Glutamatergic neuron (in vitro differentiated cells): ENCODE measurements around the gene INKA2. TPM values are rescaled to one million over a fixed set of nuclear protein-coding genes. Genes with fewer than 3 reads are reported as not detected.

Experiments
- DNase-seq: peaks from one replicate; pipeline ENCODE4 v3.0.0; 2022
- H3K27ac Mint-ChIP-seq: one replicate; pipeline ENCODE4 v1.8.0; 2020; ENCODE audit warnings: mild to moderate bottlenecking, mixed read lengths, inconsistent platforms; ENCODE audit not compliant: unreplicated experiment
- H3K27me3 Mint-ChIP-seq: one replicate; pipeline ENCODE4 v1.8.0; 2020; ENCODE audit warnings: mild to moderate bottlenecking, moderate library complexity, mixed read lengths, inconsistent platforms; ENCODE audit not compliant: unreplicated experiment
- H3K36me3 Mint-ChIP-seq: one replicate; pipeline ENCODE4 v1.8.0; 2020; ENCODE audit warnings: mild to moderate bottlenecking, mixed read lengths, inconsistent platforms; ENCODE audit not compliant: unreplicated experiment
- H3K4me1 Mint-ChIP-seq: one replicate; pipeline ENCODE4 v1.8.0; 2020; ENCODE audit warnings: mild to moderate bottlenecking, low read depth, mixed read lengths, inconsistent platforms; ENCODE audit not compliant: unreplicated experiment
- H3K4me3 Mint-ChIP-seq: one replicate; pipeline ENCODE4 v1.8.0; 2020; ENCODE audit warnings: mild to moderate bottlenecking, mixed read lengths, inconsistent platforms; ENCODE audit not compliant: unreplicated experiment
- H3K9me3 Mint-ChIP-seq: one replicate; pipeline ENCODE4 v1.8.0; 2020; ENCODE audit warnings: mild to moderate bottlenecking, moderate library complexity, mixed read lengths, inconsistent platforms; ENCODE audit not compliant: unreplicated experiment
- total RNA-seq: library from RNA; stranded (reverse); fragmentation: NEBNext Ultra II Directional; extraction: Animal tissue kit (Norgen Biotek cat#: 25700); gene quantifications from one replicate; pipeline ENCODE4 v1.2.1, GENCODE V29; 2021; ENCODE audit not compliant: unreplicated experiment
- TF ChIP-seq, protein P1 (sequence below): fragments of 200-600 bp; sonication (generic); IDR thresholded peaks from one replicate; pipeline ENCODE4 v1.5.0; 2021; ENCODE audit not compliant: partially characterized antibody, unreplicated experiment

INKA2 gene
- total RNA-seq, 1 donor from 2014 or later, result 112 TPM

DNA sequence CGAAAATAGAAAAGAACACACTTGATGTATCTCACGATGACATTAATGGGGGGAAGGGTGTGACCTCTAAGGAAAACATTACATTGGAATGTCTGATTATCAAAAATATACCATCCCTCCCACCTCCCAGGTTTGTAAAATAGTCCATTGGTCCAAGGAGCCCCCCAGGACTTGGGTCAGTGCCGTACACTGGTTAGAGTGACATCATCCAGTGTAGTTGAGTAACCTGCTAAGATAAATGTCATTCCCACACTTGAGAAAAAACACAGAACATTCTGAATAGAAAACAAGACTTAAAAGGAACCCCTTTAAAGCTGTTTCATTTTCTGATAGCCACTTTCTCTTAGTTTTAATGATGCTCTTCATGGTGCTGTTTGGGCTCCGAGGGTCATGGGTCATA is 31.7 kb upstream of the INKA2 start:
- no peaks in the 10 kb centered on the region for H3K36me3 Mint-ChIP-seq
- TF ChIP-seq, protein P1, sequence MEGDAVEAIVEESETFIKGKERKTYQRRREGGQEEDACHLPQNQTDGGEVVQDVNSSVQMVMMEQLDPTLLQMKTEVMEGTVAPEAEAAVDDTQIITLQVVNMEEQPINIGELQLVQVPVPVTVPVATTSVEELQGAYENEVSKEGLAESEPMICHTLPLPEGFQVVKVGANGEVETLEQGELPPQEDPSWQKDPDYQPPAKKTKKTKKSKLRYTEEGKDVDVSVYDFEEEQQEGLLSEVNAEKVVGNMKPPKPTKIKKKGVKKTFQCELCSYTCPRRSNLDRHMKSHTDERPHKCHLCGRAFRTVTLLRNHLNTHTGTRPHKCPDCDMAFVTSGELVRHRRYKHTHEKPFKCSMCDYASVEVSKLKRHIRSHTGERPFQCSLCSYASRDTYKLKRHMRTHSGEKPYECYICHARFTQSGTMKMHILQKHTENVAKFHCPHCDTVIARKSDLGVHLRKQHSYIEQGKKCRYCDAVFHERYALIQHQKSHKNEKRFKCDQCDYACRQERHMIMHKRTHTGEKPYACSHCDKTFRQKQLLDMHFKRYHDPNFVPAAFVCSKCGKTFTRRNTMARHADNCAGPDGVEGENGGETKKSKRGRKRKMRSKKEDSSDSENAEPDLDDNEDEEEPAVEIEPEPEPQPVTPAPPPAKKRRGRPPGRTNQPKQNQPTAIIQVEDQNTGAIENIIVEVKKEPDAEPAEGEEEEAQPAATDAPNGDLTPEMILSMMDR, result no peak
- peaks cover 2% of the 10 kb centered on the region for H3K4me1 Mint-ChIP-seq
- no peak overlapping the region for H3K4me3 Mint-ChIP-seq
- no peak for DNase-seq
- H3K9me3 Mint-ChIP-seq, result no peaks in the 10 kb centered on the region
- H3K27ac Mint-ChIP-seq, result no peak overlapping the region
- no peaks in the 10 kb centered on the region for H3K27me3 Mint-ChIP-seq

DNA sequence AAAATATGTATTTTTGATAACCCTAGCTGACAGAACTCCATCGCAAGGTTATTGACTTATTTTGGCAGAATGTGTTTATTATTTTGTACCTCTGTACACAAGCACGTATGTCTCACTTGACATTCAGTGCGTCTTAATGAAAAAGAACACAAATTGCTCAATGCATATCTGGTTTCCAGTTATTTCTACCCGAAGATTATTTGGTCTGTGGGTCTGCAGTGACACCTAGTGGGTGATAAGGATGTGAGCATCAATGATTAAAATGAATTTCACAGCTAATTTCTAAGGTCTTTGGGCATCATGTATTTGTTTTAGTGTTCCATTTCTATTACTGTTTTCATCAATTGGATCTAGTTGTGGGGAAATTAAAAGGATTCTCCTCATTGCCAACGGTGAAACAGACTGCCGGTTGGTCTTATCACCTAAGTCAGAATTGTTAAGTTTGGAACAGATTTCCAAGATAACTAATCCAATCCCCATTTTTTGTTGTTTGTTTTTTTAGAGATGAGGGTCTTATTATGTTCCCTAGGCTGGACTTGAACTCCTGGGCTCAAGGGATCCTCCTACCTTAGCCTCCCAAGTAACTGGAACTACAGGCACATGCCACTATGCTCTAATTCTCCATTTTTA is 30.4 kb upstream of the INKA2 start:
- TF ChIP-seq, protein P1, result peak; percentile 77
- Mint-ChIP-seq H3K9me3 (no peaks in the 10 kb centered on the region), H3K27me3 (no peaks in the 10 kb centered on the region), H3K4me3 (no peak overlapping the region), H3K36me3 (no peaks in the 10 kb centered on the region), H3K4me1 (no peaks in the 10 kb centered on the region), H3K27ac (no peak overlapping the region)
- no peak for DNase-seq

DNA sequence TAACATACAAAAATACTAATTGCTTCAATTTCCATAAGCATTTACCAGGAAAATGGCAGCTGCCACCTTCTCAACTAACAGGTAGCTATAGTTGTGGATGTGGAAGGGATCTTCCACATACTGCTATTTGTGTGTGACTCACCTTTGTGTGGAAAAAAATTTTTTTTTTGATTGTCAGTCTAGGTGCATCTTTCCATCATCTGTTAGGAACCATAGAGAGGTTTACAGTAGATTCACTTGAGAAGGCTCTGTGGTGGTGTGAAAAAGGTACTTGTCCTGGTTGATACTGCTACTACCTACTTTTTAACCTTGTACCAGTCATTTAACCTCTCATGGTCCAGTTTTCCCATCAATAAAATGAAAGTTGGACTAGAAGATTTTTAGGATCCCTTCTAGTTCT is 29.4 kb upstream of the INKA2 start:
- no peak overlapping the region for H3K27ac Mint-ChIP-seq
- no peak for DNase-seq
- H3K36me3 Mint-ChIP-seq, result no peaks in the 10 kb centered on the region
- no peaks in the 10 kb centered on the region for H3K9me3 Mint-ChIP-seq
- TF ChIP-seq, protein P1, result no peak
- no peaks in the 10 kb centered on the region for H3K4me1 Mint-ChIP-seq
- no peak overlapping the region for H3K4me3 Mint-ChIP-seq
- no peaks in the 10 kb centered on the region for H3K27me3 Mint-ChIP-seq

DNA sequence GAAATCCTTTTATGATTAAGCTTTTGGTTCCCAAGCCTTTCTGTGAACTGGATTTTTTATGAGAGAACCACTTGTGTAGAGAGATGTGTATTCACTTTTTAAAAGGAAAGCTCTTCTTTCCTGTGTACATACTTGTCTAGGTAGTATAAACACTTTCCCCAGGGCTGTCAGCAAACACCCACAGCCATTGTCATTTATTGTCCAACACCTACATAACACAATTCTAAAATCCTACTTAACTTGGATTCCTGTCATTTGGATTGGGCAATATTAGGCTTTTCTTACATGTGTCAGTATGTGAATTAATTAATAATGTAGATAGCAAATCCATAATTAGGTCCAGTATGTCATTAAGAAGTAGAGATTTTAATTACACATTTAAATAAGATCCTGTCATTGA is 28.8 kb upstream of the INKA2 start:
- no peak overlapping the region for H3K27ac Mint-ChIP-seq
- TF ChIP-seq, protein P1, result no peak
- H3K27me3 Mint-ChIP-seq, result no peaks in the 10 kb centered on the region
- no peaks in the 10 kb centered on the region for H3K9me3 Mint-ChIP-seq
- no peak overlapping the region for H3K4me3 Mint-ChIP-seq
- no peaks in the 10 kb centered on the region for H3K36me3 Mint-ChIP-seq
- DNase-seq, result no peak
- no peaks in the 10 kb centered on the region for H3K4me1 Mint-ChIP-seq

DNA sequence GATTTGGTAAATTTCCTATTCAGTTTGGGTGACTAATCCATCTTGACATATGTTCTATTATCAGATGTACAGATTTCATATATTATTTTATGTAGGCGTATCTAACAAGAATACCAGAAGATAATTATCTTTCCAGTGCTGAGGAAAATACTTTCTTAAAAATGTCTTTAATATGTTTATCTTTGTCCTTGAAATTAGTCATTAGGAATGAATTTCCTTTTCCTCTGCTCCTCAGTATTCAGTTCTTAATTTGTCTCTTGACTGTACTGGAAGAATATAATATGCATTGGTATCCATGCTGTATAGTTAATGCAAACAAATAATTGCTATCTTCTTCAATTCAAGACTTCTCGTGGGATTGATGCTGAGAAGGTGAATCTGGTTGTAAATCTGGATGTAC is 23.1 kb upstream of the INKA2 start:
- no peak overlapping the region for H3K27ac Mint-ChIP-seq
- TF ChIP-seq, protein P1, result no peak
- no peak for DNase-seq
- no peaks in the 10 kb centered on the region for H3K9me3 Mint-ChIP-seq
- no peak overlapping the region for H3K4me3 Mint-ChIP-seq
- peaks cover 4% of the 10 kb centered on the region for H3K4me1 Mint-ChIP-seq
- no peaks in the 10 kb centered on the region for H3K36me3 Mint-ChIP-seq
- no peaks in the 10 kb centered on the region for H3K27me3 Mint-ChIP-seq
